Suprapubic skin (tissue), 4 donors: ENCODE results near the gene SOX3.

Source experiments
- POLR2A ChIP-seq, 2 donors: fragments of 450-650 bp; IDR thresholded peaks; one replicate each; pipeline ENCODE4 v1.6.1; 2017; ENCODE audit warnings: antibody characterized with exemption in 2 of 2, mild to moderate bottlenecking in 2 of 2, moderate library complexity in 2 of 2
- POLR2AphosphoS5 ChIP-seq, 3 donors: sonication (generic); formaldehyde crosslinking; IDR thresholded peaks; one replicate each; pipeline ENCODE4 v1.6.1; 2017; ENCODE audit warnings: antibody characterized with exemption in 3 of 3

DNA sequence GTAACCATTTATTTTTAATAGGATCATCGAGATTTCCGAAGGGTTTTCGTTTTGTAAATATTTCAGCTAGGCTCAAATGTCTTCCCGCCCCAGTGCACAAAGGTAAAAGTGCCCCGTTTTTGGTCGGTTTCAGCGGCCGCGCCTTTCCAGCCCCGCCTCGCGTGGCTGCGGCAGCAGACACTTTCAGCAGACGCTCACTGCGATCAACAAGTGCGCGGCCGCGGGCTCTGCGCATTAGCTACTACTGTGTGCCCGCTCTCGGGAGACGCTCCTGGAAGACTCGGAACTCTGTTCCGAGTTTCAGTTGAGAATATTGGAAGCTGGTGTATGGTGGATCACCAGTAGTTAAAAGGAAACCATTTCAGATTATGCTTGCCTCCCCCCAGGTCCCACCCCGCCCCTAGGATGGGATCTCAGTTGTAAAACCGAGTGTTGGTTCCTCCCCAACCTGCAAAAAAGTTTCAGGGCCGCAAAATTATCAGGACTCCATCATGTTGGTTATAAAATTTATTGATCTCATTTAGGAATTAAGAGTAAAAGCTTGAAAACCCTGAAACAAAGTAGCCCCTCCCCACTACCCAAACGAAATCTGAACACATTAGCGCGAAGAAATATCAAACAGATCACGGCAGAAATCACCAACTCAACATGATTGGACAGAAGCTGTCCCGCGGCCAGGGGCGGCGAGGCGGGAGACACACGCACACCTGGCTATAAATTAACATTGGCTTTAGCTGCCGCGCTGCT lies 2.2 kb downstream of the SOX3 start:
- no peak for TF ChIP-seq POLR2AphosphoS5 (IDR thresholded peaks at IDR 0.05)
- TF ChIP-seq POLR2A (IDR thresholded peaks at IDR 0.05), result no peak
